ENCODE data around the gene OLFML2B. TPM values are rescaled to one million over a fixed set of nuclear protein-coding genes. Genes with fewer than 3 reads are reported as not detected.

Gene OLFML2B
- total RNA-seq, 5 donors from 2014 or later (not counting 1 experiment from before 2014, with no cell fraction given), result not detected

- no peak overlapping the region for H3K4me3 ChIP-seq (ENCODE audit: control insufficient read depth in 1 of 2, extremely low read depth in 1 of 2, low read length in 1 of 2)
- peaks cover 0 to 4% (median 4%) of the 10 kb centered on the region in 3 donors for H3K9me3 Mint-ChIP-seq
- no peak for ATAC-seq (replicated peaks in 1 of 4)
- H3K9me3 ChIP-seq, result no peaks in the 10 kb centered on the region
- H3K27me3 Mint-ChIP-seq, result peaks cover 13 to 16% of the 10 kb centered on the region in 2 donors
- ChIA-PET CTCF (interaction anchor here (0.7 to 0.8 kb wide), 2 partner anchors 250 to 429 kb away, joined by 3 read pairs; no protein-coding TSS in a partner anchor), POLR2A (no interaction called here)
- H3K4me1 ChIP-seq (ENCODE audit: control insufficient read depth in 1 of 2, extremely low read depth in 1 of 2, insufficient read depth in 2 of 2, low read length in 2 of 2), result no peaks in the 10 kb centered on the region
- H3K4me1 Mint-ChIP-seq, result peaks cover 0 to 2% (median 0%) of the 10 kb centered on the region in 3 donors
- peaks cover 0 to 3% of the 10 kb centered on the region in 2 experiments for H3K27me3 ChIP-seq (replicated peaks in 1 of 2; ENCODE audit: control insufficient read depth in 2 of 2, extremely low read depth in 1 of 2, insufficient read depth in 2 of 2, low read length in 1 of 2)
- no peak overlapping the region for H3K27ac ChIP-seq (ENCODE audit: low read length)
- no peaks in the 10 kb centered on the region for H3K36me3 ChIP-seq (ENCODE audit: control insufficient read depth in 2 of 2, extremely low read depth in 1 of 2, insufficient read depth in 1 of 2, low read length in 1 of 2)
- H3K36me3 Mint-ChIP-seq, result no peaks in the 10 kb centered on the region
- no peak overlapping the region for H3K27ac Mint-ChIP-seq
- no CpG with 5 or more reads among the region's 1 CpG for WGBS (ENCODE audit: insufficient coverage)
- no peak overlapping the region for H3K4me3 Mint-ChIP-seq
- no peak for DNase-seq
Measured at GRCh38 chr1:162042361-162042760, 18.7 kb upstream of the OLFML2B start.

GRCh38 chr1:162040657-162041056 lies 17.0 kb upstream of the OLFML2B start:
- peaks cover 0 to 4% (median 4%) of the 10 kb centered on the region in 3 donors for H3K9me3 Mint-ChIP-seq
- H3K4me3 Mint-ChIP-seq, result no peak overlapping the region
- no peak overlapping the region for H3K27ac Mint-ChIP-seq
- ATAC-seq (replicated peaks in 1 of 4) (no peak), DNase-seq (peak in 1 of 35 experiments; percentile 12)
- ChIA-PET POLR2A (no interaction called here), CTCF (no interaction called here)
- Histone ChIP-seq H3K4me3 (ENCODE audit: control insufficient read depth in 1 of 2, extremely low read depth in 1 of 2, low read length in 1 of 2) (no peak overlapping the region), H3K27ac (ENCODE audit: low read length) (no peak overlapping the region), H3K9me3 (no peaks in the 10 kb centered on the region), H3K36me3 (ENCODE audit: control insufficient read depth in 2 of 2, extremely low read depth in 1 of 2, insufficient read depth in 1 of 2, low read length in 1 of 2) (no peaks in the 10 kb centered on the region), H3K4me1 (ENCODE audit: control insufficient read depth in 1 of 2, extremely low read depth in 1 of 2, insufficient read depth in 2 of 2, low read length in 2 of 2) (no peaks in the 10 kb centered on the region), H3K27me3 (replicated peaks in 1 of 2; ENCODE audit: control insufficient read depth in 2 of 2, extremely low read depth in 1 of 2, insufficient read depth in 2 of 2, low read length in 1 of 2) (peaks cover 0 to 3% of the 10 kb centered on the region in 2 experiments)
- H3K36me3 Mint-ChIP-seq, result no peaks in the 10 kb centered on the region
- peaks cover 13 to 20% of the 10 kb centered on the region in 2 donors for H3K27me3 Mint-ChIP-seq
- H3K4me1 Mint-ChIP-seq, result peaks cover 0 to 7% (median 0%) of the 10 kb centered on the region in 3 donors

GRCh38 chr1:162040001-162040400 lies 16.3 kb upstream of the OLFML2B start:
- no CpG with 5 or more reads among the region's 4 CpGs for WGBS (ENCODE audit: insufficient coverage)
- Histone ChIP-seq H3K27ac (ENCODE audit: low read length) (no peak overlapping the region), H3K36me3 (ENCODE audit: control insufficient read depth in 2 of 2, extremely low read depth in 1 of 2, insufficient read depth in 1 of 2, low read length in 1 of 2) (no peaks in the 10 kb centered on the region), H3K9me3 (no peaks in the 10 kb centered on the region), H3K27me3 (replicated peaks in 1 of 2; ENCODE audit: control insufficient read depth in 2 of 2, extremely low read depth in 1 of 2, insufficient read depth in 2 of 2, low read length in 1 of 2) (peaks cover 0 to 3% of the 10 kb centered on the region in 2 experiments), H3K4me1 (ENCODE audit: control insufficient read depth in 1 of 2, extremely low read depth in 1 of 2, insufficient read depth in 2 of 2, low read length in 2 of 2) (no peaks in the 10 kb centered on the region), H3K4me3 (ENCODE audit: control insufficient read depth in 1 of 2, extremely low read depth in 1 of 2, low read length in 1 of 2) (no peak overlapping the region)
- Mint-ChIP-seq H3K27me3 (peaks cover 13 to 20% of the 10 kb centered on the region in 2 donors), H3K4me1 (peaks cover 0 to 7% (median 2%) of the 10 kb centered on the region in 3 donors), H3K4me3 (no peak overlapping the region), H3K9me3 (peaks cover 0 to 4% (median 4%) of the 10 kb centered on the region in 3 donors), H3K36me3 (no peaks in the 10 kb centered on the region), H3K27ac (no peak overlapping the region)
- ATAC-seq (replicated peaks in 1 of 4) (no peak), DNase-seq (no peak)
- ChIA-PET POLR2A (no interaction called here), CTCF (no interaction called here)

- peaks cover 0 to 7% (median 2%) of the 10 kb centered on the region in 3 donors for H3K4me1 Mint-ChIP-seq
- H3K4me3 Mint-ChIP-seq, result no peak overlapping the region
- H3K27me3 Mint-ChIP-seq, result peaks cover 13 to 21% of the 10 kb centered on the region in 2 donors
- ATAC-seq (replicated peaks in 1 of 4) (no peak), DNase-seq (no peak)
- Histone ChIP-seq H3K4me1 (ENCODE audit: control insufficient read depth in 1 of 2, extremely low read depth in 1 of 2, insufficient read depth in 2 of 2, low read length in 2 of 2) (no peaks in the 10 kb centered on the region), H3K9me3 (no peaks in the 10 kb centered on the region), H3K27ac (ENCODE audit: low read length) (no peak overlapping the region), H3K4me3 (ENCODE audit: control insufficient read depth in 1 of 2, extremely low read depth in 1 of 2, low read length in 1 of 2) (no peak overlapping the region), H3K36me3 (ENCODE audit: control insufficient read depth in 2 of 2, extremely low read depth in 1 of 2, insufficient read depth in 1 of 2, low read length in 1 of 2) (no peaks in the 10 kb centered on the region), H3K27me3 (replicated peaks in 1 of 2; ENCODE audit: control insufficient read depth in 2 of 2, extremely low read depth in 1 of 2, insufficient read depth in 2 of 2, low read length in 1 of 2) (peaks cover 0 to 3% of the 10 kb centered on the region in 2 experiments)
- no peak overlapping the region for H3K27ac Mint-ChIP-seq
- no CpG with 5 or more reads among the region's 1 CpG for WGBS (ENCODE audit: insufficient coverage)
- CTCF ChIA-PET, result interaction anchor here (0.9 to 5.8 kb wide), 6 partner anchors 10 to 246 kb away, joined by 3 to 205 read pairs (median 11); no protein-coding TSS in a partner anchor
- H3K9me3 Mint-ChIP-seq, result peaks cover 0 to 4% (median 4%) of the 10 kb centered on the region in 3 donors
- POLR2A ChIA-PET, result no interaction called here
- H3K36me3 Mint-ChIP-seq, result no peaks in the 10 kb centered on the region
Measured at GRCh38 chr1:162038624-162039023, 15.0 kb upstream of the OLFML2B start.

- H3K36me3 Mint-ChIP-seq, result no peaks in the 10 kb centered on the region
- H3K4me1 Mint-ChIP-seq, result peaks cover 0 to 7% (median 2%) of the 10 kb centered on the region in 3 donors
- Histone ChIP-seq H3K9me3 (no peaks in the 10 kb centered on the region), H3K36me3 (ENCODE audit: control insufficient read depth in 2 of 2, extremely low read depth in 1 of 2, insufficient read depth in 1 of 2, low read length in 1 of 2) (no peaks in the 10 kb centered on the region), H3K4me3 (ENCODE audit: control insufficient read depth in 1 of 2, extremely low read depth in 1 of 2, low read length in 1 of 2) (no peak overlapping the region), H3K27ac (ENCODE audit: low read length) (no peak overlapping the region), H3K4me1 (ENCODE audit: control insufficient read depth in 1 of 2, extremely low read depth in 1 of 2, insufficient read depth in 2 of 2, low read length in 2 of 2) (no peaks in the 10 kb centered on the region), H3K27me3 (replicated peaks in 1 of 2; ENCODE audit: control insufficient read depth in 2 of 2, extremely low read depth in 1 of 2, insufficient read depth in 2 of 2, low read length in 1 of 2) (peaks cover 0 to 7% of the 10 kb centered on the region in 2 experiments)
- ATAC-seq (replicated peaks in 1 of 4) (no peak), DNase-seq (no peak)
- no peaks in the 10 kb centered on the region for H3K9me3 Mint-ChIP-seq
- H3K4me3 Mint-ChIP-seq, result no peak overlapping the region
- 80% methylated on average over 1 of the region's 1 CpG for WGBS (ENCODE audit: insufficient coverage)
- H3K27me3 Mint-ChIP-seq, result peaks cover 17 to 25% of the 10 kb centered on the region in 2 donors
- ChIA-PET POLR2A (interaction anchor here in 1 of 2 donors (0.6 kb wide), 1 partner anchor 28 kb away, joined by 3 read pairs; no protein-coding TSS in a partner anchor), CTCF (interaction anchor here (0.7 to 5.8 kb wide), 9 partner anchors 13 to 295 kb away, joined by 5 to 205 read pairs (median 7); no protein-coding TSS in a partner anchor)
- no peak overlapping the region for H3K27ac Mint-ChIP-seq
Measured at GRCh38 chr1:162036163-162036562, 12.5 kb upstream of the OLFML2B start.

GRCh38 chr1:162035241-162035640 lies 11.6 kb upstream of the OLFML2B start:
- no peaks in the 10 kb centered on the region for H3K36me3 Mint-ChIP-seq
- Histone ChIP-seq H3K36me3 (ENCODE audit: control insufficient read depth in 2 of 2, extremely low read depth in 1 of 2, insufficient read depth in 1 of 2, low read length in 1 of 2) (no peaks in the 10 kb centered on the region), H3K9me3 (no peaks in the 10 kb centered on the region), H3K4me3 (ENCODE audit: control insufficient read depth in 1 of 2, extremely low read depth in 1 of 2, low read length in 1 of 2) (no peak overlapping the region), H3K27me3 (replicated peaks in 1 of 2; ENCODE audit: control insufficient read depth in 2 of 2, extremely low read depth in 1 of 2, insufficient read depth in 2 of 2, low read length in 1 of 2) (peaks cover 0 to 13% of the 10 kb centered on the region in 2 experiments), H3K4me1 (ENCODE audit: control insufficient read depth in 1 of 2, extremely low read depth in 1 of 2, insufficient read depth in 2 of 2, low read length in 2 of 2) (no peaks in the 10 kb centered on the region), H3K27ac (ENCODE audit: low read length) (no peak overlapping the region)
- no peak overlapping the region for H3K27ac Mint-ChIP-seq
- DNase-seq, result no peak
- 4% methylated on average over 2 of the region's 2 CpGs for WGBS (ENCODE audit: insufficient coverage)
- H3K27me3 Mint-ChIP-seq, result peaks cover 10 to 21% of the 10 kb centered on the region in 2 donors
- no peaks in the 10 kb centered on the region for H3K9me3 Mint-ChIP-seq
- ChIA-PET POLR2A (no interaction called here), CTCF (interaction anchor here (0.5 to 5.8 kb wide), 5 partner anchors 10 to 356 kb away, joined by 3 to 205 read pairs (median 7); no protein-coding TSS in a partner anchor)
- H3K4me3 Mint-ChIP-seq, result no peak overlapping the region
- ATAC-seq (replicated peaks in 1 of 4), result no peak
- H3K4me1 Mint-ChIP-seq, result peaks cover 0 to 7% (median 2%) of the 10 kb centered on the region in 3 donors
